ENCODE results near the gene SLC35F3. TPM values are rescaled to one million over a fixed set of nuclear protein-coding genes. Genes with fewer than 3 reads are reported as not detected.

Gene SLC35F3
- total and polyA plus RNA-seq, 2 experiments from 2014 or later = 1.0 to 3.2 TPM

DNA sequence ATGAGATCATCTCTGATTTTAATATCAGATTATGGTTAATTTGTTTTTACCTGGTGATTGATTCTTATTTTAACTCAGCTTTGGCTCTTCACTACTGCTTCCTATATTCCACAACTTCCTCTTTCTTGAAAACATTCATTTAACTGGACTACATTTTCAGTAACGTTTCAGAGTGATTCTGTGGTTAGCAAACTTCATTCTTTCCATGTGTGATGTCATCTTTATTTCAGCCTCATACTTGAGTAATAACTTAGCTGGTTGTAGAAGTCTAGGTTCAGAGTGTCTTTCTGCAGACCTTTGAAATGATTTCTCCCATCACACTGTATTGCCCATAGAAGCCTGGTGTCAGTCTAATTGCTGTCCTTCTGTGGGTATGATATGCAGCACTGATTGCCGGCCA lies 36.0 kb upstream of the SLC35F3 start (continued):
- TF ChIP-seq, protein P1, sequence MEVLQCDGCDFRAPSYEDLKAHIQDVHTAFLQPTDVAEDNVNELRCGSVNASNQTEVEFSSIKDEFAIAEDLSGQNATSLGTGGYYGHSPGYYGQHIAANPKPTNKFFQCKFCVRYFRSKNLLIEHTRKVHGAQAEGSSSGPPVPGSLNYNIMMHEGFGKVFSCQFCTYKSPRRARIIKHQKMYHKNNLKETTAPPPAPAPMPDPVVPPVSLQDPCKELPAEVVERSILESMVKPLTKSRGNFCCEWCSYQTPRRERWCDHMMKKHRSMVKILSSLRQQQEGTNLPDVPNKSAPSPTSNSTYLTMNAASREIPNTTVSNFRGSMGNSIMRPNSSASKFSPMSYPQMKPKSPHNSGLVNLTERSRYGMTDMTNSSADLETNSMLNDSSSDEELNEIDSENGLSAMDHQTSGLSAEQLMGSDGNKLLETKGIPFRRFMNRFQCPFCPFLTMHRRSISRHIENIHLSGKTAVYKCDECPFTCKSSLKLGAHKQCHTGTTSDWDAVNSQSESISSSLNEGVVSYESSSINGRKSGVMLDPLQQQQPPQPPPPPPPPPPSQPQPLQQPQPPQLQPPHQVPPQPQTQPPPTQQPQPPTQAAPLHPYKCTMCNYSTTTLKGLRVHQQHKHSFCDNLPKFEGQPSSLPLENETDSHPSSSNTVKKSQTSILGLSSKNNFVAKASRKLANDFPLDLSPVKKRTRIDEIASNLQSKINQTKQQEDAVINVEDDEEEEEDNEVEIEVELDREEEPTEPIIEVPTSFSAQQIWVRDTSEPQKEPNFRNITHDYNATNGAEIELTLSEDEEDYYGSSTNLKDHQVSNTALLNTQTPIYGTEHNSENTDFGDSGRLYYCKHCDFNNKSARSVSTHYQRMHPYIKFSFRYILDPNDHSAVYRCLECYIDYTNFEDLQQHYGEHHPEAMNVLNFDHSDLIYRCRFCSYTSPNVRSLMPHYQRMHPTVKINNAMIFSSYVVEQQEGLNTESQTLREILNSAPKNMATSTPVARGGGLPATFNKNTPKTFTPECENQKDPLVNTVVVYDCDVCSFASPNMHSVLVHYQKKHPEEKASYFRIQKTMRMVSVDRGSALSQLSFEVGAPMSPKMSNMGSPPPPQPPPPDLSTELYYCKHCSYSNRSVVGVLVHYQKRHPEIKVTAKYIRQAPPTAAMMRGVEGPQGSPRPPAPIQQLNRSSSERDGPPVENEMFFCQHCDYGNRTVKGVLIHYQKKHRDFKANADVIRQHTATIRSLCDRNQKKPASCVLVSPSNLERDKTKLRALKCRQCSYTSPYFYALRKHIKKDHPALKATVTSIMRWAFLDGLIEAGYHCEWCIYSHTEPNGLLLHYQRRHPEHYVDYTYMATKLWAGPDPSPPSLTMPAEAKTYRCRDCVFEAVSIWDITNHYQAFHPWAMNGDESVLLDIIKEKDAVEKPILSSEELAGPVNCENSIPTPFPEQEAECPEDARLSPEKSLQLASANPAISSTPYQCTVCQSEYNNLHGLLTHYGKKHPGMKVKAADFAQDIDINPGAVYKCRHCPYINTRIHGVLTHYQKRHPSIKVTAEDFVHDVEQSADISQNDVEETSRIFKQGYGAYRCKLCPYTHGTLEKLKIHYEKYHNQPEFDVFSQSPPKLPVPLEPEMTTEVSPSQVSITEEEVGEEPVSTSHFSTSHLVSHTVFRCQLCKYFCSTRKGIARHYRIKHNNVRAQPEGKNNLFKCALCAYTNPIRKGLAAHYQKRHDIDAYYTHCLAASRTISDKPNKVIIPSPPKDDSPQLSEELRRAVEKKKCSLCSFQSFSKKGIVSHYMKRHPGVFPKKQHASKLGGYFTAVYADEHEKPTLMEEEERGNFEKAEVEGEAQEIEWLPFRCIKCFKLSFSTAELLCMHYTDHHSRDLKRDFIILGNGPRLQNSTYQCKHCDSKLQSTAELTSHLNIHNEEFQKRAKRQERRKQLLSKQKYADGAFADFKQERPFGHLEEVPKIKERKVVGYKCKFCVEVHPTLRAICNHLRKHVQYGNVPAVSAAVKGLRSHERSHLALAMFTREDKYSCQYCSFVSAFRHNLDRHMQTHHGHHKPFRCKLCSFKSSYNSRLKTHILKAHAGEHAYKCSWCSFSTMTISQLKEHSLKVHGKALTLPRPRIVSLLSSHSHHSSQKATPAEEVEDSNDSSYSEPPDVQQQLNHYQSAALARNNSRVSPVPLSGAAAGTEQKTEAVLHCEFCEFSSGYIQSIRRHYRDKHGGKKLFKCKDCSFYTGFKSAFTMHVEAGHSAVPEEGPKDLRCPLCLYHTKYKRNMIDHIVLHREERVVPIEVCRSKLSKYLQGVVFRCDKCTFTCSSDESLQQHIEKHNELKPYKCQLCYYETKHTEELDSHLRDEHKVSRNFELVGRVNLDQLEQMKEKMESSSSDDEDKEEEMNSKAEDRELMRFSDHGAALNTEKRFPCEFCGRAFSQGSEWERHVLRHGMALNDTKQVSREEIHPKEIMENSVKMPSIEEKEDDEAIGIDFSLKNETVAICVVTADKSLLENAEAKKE (CRISPR knock-in tag; IDR thresholded peaks at IDR 0.05) = no peak
- TF ChIP-seq, protein P2, sequence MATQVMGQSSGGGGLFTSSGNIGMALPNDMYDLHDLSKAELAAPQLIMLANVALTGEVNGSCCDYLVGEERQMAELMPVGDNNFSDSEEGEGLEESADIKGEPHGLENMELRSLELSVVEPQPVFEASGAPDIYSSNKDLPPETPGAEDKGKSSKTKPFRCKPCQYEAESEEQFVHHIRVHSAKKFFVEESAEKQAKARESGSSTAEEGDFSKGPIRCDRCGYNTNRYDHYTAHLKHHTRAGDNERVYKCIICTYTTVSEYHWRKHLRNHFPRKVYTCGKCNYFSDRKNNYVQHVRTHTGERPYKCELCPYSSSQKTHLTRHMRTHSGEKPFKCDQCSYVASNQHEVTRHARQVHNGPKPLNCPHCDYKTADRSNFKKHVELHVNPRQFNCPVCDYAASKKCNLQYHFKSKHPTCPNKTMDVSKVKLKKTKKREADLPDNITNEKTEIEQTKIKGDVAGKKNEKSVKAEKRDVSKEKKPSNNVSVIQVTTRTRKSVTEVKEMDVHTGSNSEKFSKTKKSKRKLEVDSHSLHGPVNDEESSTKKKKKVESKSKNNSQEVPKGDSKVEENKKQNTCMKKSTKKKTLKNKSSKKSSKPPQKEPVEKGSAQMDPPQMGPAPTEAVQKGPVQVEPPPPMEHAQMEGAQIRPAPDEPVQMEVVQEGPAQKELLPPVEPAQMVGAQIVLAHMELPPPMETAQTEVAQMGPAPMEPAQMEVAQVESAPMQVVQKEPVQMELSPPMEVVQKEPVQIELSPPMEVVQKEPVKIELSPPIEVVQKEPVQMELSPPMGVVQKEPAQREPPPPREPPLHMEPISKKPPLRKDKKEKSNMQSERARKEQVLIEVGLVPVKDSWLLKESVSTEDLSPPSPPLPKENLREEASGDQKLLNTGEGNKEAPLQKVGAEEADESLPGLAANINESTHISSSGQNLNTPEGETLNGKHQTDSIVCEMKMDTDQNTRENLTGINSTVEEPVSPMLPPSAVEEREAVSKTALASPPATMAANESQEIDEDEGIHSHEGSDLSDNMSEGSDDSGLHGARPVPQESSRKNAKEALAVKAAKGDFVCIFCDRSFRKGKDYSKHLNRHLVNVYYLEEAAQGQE (IDR thresholded peaks at IDR 0.05; ENCODE audit: unreplicated experiment) = no peak
- TF ChIP-seq POLR2AphosphoS5 (IDR thresholded peaks at IDR 0.05; ENCODE audit: low read depth) = no peak
- no peak for TF ChIP-seq EZH2 (IDR thresholded peaks at IDR 0.05; ENCODE audit: low read depth, unreplicated experiment)
- TF ChIP-seq ZNF114 (CRISPR knock-in tag; IDR thresholded peaks at IDR 0.05) = no peak

DNA sequence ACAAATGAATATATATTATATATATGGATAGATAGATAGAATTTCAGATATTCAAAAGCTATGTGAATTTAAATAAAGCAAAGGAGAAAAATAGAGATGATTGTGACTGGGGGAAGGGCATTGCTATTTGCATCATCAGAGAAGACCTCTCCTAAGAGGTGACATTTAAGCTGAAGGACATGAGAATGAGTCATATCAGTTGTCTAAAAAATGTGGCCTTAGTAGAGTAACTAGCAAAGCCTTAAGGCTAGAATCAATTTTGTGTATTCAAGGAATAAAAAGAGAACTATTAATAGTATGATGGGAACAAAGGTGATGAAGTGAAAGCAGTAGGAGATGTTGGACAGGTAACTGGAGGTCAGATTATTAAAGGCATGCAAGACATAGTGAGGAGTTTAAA lies 34.8 kb upstream of the SLC35F3 start:
- Mint-ChIP-seq H3K27me3 (ENCODE audit: insufficient read depth, low read depth, poor library complexity) (peaks cover 3% of the 10 kb centered on the region), H3K4me3 (no peak overlapping the region), H3K27ac (no peak overlapping the region), H3K36me3 (ENCODE audit: low read depth) (peaks cover 25% of the 10 kb centered on the region), H3K4me1 (no peaks in the 10 kb centered on the region), H3K9me3 (peaks cover 39% of the 10 kb centered on the region)
- DNase-seq (ENCODE audit: low spot score) (no peak), ATAC-seq (no peak)
- H4K20me1 ChIP-seq (replicated peaks; ENCODE audit: insufficient read depth) = no peaks in the 10 kb centered on the region
- no peak overlapping the region for H3K4me3 ChIP-seq
- peaks cover 13% of the 10 kb centered on the region for H3K9me2 ChIP-seq (ENCODE audit: insufficient read depth)
- H3K79me2 ChIP-seq (replicated peaks; ENCODE audit: insufficient read depth) = no peaks in the 10 kb centered on the region
- H3K4me1 ChIP-seq (ENCODE audit: insufficient read depth) = no peaks in the 10 kb centered on the region
- no peak overlapping the region for H3K4me2 ChIP-seq
- no peak overlapping the region for H2AFZ ChIP-seq
- no peak overlapping the region for H3K27ac ChIP-seq (ENCODE audit: low read depth)
- H3K36me3 ChIP-seq (ENCODE audit: insufficient read depth) = no peaks in the 10 kb centered on the region; the same call in 1 of the 2 replicates
- no peaks in the 10 kb centered on the region for H3F3A ChIP-seq (replicated peaks; ENCODE audit: low read depth)
- H3K27me3 ChIP-seq (ENCODE audit: insufficient read depth) = no peaks in the 10 kb centered on the region
- TF ChIP-seq POLR2AphosphoS5 (IDR thresholded peaks at IDR 0.05; ENCODE audit: low read depth) (no peak), EZH2 (IDR thresholded peaks at IDR 0.05; ENCODE audit: low read depth, unreplicated experiment) (no peak), NANOG (IDR thresholded peaks at IDR 0.05; ENCODE audit: borderline replicate concordance) (no peak), EZH2phosphoT487 (IDR thresholded peaks at IDR 0.05; ENCODE audit: unreplicated experiment) (no peak), STAT1 (IDR thresholded peaks at IDR 0.05; ENCODE audit: unreplicated experiment) (no peak), ZNF331 (CRISPR knock-in tag; IDR thresholded peaks at IDR 0.05; ENCODE audit: low read depth) (no peak), JUNB (IDR thresholded peaks at IDR 0.05; ENCODE audit: unreplicated experiment) (no peak), ZNF114 (CRISPR knock-in tag; IDR thresholded peaks at IDR 0.05) (no peak)
- TF ChIP-seq, protein P3, sequence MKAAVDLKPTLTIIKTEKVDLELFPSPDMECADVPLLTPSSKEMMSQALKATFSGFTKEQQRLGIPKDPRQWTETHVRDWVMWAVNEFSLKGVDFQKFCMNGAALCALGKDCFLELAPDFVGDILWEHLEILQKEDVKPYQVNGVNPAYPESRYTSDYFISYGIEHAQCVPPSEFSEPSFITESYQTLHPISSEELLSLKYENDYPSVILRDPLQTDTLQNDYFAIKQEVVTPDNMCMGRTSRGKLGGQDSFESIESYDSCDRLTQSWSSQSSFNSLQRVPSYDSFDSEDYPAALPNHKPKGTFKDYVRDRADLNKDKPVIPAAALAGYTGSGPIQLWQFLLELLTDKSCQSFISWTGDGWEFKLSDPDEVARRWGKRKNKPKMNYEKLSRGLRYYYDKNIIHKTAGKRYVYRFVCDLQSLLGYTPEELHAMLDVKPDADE (IDR thresholded peaks at IDR 0.05) = no peak
- TF ChIP-seq, protein P2 (IDR thresholded peaks at IDR 0.05; ENCODE audit: unreplicated experiment) = no peak
